ENCODE data around the gene PRLHR. TPM values are rescaled to one million over a fixed set of nuclear protein-coding genes. Genes with fewer than 3 reads are reported as not detected.
"Not testable (repeated sequence)": the region's sequence is repeated elsewhere in the genome, so short reads cannot be mapped to it uniquely, and the experiment has no call there.

The PRLHR gene
- total RNA-seq, 3 donors from 2014 or later, result not detected

GRCh38 chr10:118629211-118629610 is 33.8 kb upstream of the PRLHR start:
- TF ChIP-seq CTCF (IDR thresholded peaks at IDR 0.05), result no peak
- DNase-seq (no peak), ATAC-seq (no peak)
- intact Hi-C loops (cut with DNase I, micrococcal nuclease), result no loop called here
- Histone ChIP-seq H3K9me3 (no peaks in the 10 kb centered on the region), H3K4me3 (no peak overlapping the region), H3K36me3 (ENCODE audit: low read depth) (no peaks in the 10 kb centered on the region), H3K4me1 (ENCODE audit: low read depth) (no peaks in the 10 kb centered on the region)

GRCh38 chr10:118628397-118628796 is 32.9 kb upstream of the PRLHR start:
- no peak for TF ChIP-seq CTCF (IDR thresholded peaks at IDR 0.05)
- ATAC-seq, result no peak
- no peaks in the 10 kb centered on the region for H3K9me3 ChIP-seq
- no peak overlapping the region for H3K4me3 ChIP-seq
- H3K4me1 ChIP-seq (ENCODE audit: low read depth), result no peaks in the 10 kb centered on the region
- DNase-seq, result no peak
- intact Hi-C loops (cut with DNase I, micrococcal nuclease), result no loop called here
- H3K36me3 ChIP-seq (ENCODE audit: low read depth), result no peaks in the 10 kb centered on the region

- ATAC-seq (no peak), DNase-seq (no peak)
- intact Hi-C loops (cut with DNase I, micrococcal nuclease), result no loop called here
These were observed 31.5 kb upstream of the PRLHR start for GRCh38 chr10:118626953-118627352.

GRCh38 chr10:118625504-118625903 is 30.1 kb upstream of the PRLHR start:
- TF ChIP-seq CTCF (IDR thresholded peaks at IDR 0.05), result no peak
- ATAC-seq (no peak), DNase-seq (no peak)
- no peaks in the 10 kb centered on the region for H3K9me3 ChIP-seq
- H3K36me3 ChIP-seq (ENCODE audit: low read depth), result no peaks in the 10 kb centered on the region
- intact Hi-C loops (cut with DNase I, micrococcal nuclease), result no loop called here
- no peaks in the 10 kb centered on the region for H3K4me1 ChIP-seq (ENCODE audit: low read depth)
- H3K4me3 ChIP-seq, result no peak overlapping the region

More at GRCh38 chr10:118626953-118627352, 31.5 kb upstream of the PRLHR start:
- no peaks in the 10 kb centered on the region for H3K9me3 ChIP-seq
- H3K4me3 ChIP-seq, result no peak overlapping the region
- TF ChIP-seq CTCF (IDR thresholded peaks at IDR 0.05), result no peak
- H3K4me1 ChIP-seq (ENCODE audit: low read depth), result no peaks in the 10 kb centered on the region
- H3K36me3 ChIP-seq (ENCODE audit: low read depth), result no peaks in the 10 kb centered on the region

- no peak for ATAC-seq
- no peak for DNase-seq
- intact Hi-C loops (cut with DNase I, micrococcal nuclease), result no loop called here
- H3K4me1 ChIP-seq (ENCODE audit: low read depth), result no peaks in the 10 kb centered on the region
- H3K36me3 ChIP-seq (ENCODE audit: low read depth), result no peaks in the 10 kb centered on the region
- TF ChIP-seq CTCF (IDR thresholded peaks at IDR 0.05), result no peak
- H3K4me3 ChIP-seq, result no peak overlapping the region
- no peaks in the 10 kb centered on the region for H3K9me3 ChIP-seq
These were observed 29.3 kb upstream of the PRLHR start for GRCh38 chr10:118624747-118625146.

- Histone ChIP-seq H3K4me3 (no peak overlapping the region), H3K4me1 (ENCODE audit: low read depth) (no peaks in the 10 kb centered on the region), H3K36me3 (ENCODE audit: low read depth) (no peaks in the 10 kb centered on the region), H3K9me3 (no peaks in the 10 kb centered on the region)
- ATAC-seq (no peak), DNase-seq (no peak)
- intact Hi-C loops (cut with DNase I, micrococcal nuclease), result no loop called here
- no peak for TF ChIP-seq CTCF (IDR thresholded peaks at IDR 0.05)
These were observed 26.0 kb upstream of the PRLHR start for GRCh38 chr10:118621304-118621942.

- H3K4me3 ChIP-seq; ATAC-seq; intact Hi-C loops (cut with DNase I, micrococcal nuclease); H3K9me3 ChIP-seq; H3K4me1 ChIP-seq (ENCODE audit: low read depth); DNase-seq; H3K36me3 ChIP-seq (ENCODE audit: low read depth): not testable (repeated sequence)
These were observed 18.4 kb upstream of the PRLHR start for GRCh38 chr10:118613863-118614262.

All from mucosa of descending colon (tissue), 3 donors.